Kidney (tissue), 14 donors: ENCODE measurements around the gene PMEPA1. TPM values are rescaled to one million over a fixed set of nuclear protein-coding genes. Genes with fewer than 3 reads are reported as not detected.

Experiments used
- DNase-seq, 5 donors: peaks; one replicate each; pipeline ENCODE4 v3.0.0-alpha.2; 2013 to 2020
- FAIRE-seq: peaks from 2 replicates; lab custom pipeline; 2012; peaks lifted over from hg19 to GRCh38; lab: Jason Lieb, UNC
- H3K27ac ChIP-seq, 2 donors: one replicate each; pipeline ENCODE4 v1.7.0; 2013; ENCODE audit warnings: low read depth in 2 of 2, low read length in 2 of 2, inconsistent platforms in 1 of 2
- H3K27me3 ChIP-seq: one replicate; pipeline ENCODE4 v1.7.1; 2013; ENCODE audit warnings: low read length, inconsistent platforms; ENCODE audit not compliant: control insufficient read depth, insufficient read depth
- H3K36me3 ChIP-seq, 3 donors: one replicate each; pipeline versions ENCODE4 v1.7.0 to v1.7.1; 2013; ENCODE audit warnings: low read length in 3 of 3, control low read depth in 1 of 3, inconsistent platforms in 1 of 3; ENCODE audit not compliant: insufficient read depth in 3 of 3, control insufficient read depth in 2 of 3
- H3K4me1 ChIP-seq, 3 donors: one replicate each; pipeline versions ENCODE4 v1.7.0 to v1.7.1; 2013; ENCODE audit warnings: low read length in 3 of 3, inconsistent platforms in 1 of 3, low read depth in 1 of 3; ENCODE audit not compliant: control insufficient read depth in 2 of 3, insufficient read depth in 2 of 3
- H3K4me3 ChIP-seq, 3 donors: one replicate each; pipeline versions ENCODE4 v1.7.0 to v1.8.1; 2013; ENCODE audit warnings: low read length in 3 of 3, control low read depth in 1 of 3, inconsistent platforms in 1 of 3
- H3K9ac ChIP-seq, 3 donors: one replicate each; pipeline versions ENCODE4 v1.7.0 to v1.7.1; 2013; ENCODE audit warnings: low read length in 3 of 3, control low read depth in 1 of 3, inconsistent platforms in 1 of 3
- H3K9me3 ChIP-seq, 3 donors: one replicate each; pipeline versions ENCODE4 v1.7.0 to v1.7.1; 2013; ENCODE audit warnings: low read length in 3 of 3, control low read depth in 1 of 3, inconsistent platforms in 1 of 3; ENCODE audit not compliant: control insufficient read depth in 2 of 3, insufficient read depth in 1 of 3
- intact Hi-C: fragments of 100-400 bp; cut with DNase I; formaldehyde crosslinking; loops from one replicate; pipeline ENCODE4 v1.11.1; 2022
- polyA plus RNA-seq: library from polyadenylated mRNA; stranded (reverse); fragments of 350-450 nt; fragmentation: Illumina TruSeq; extraction: RNeasy Lipid Tissue Mini Kit (QIAGEN cat#74804); gene quantifications from one replicate; pipeline ENCODE4 v1.2.3, GENCODE V29; 2014; ENCODE audit warnings: low read depth, low replicate concordance; ENCODE audit not compliant: insufficient read depth
- total RNA-seq: library from RNA; stranded (reverse); fragmentation: NEBNext Ultra II Directional; extraction: Animal tissue kit (Norgen Biotek cat#: 25700); gene quantifications from one replicate; pipeline ENCODE4 v1.2.1, GENCODE V29; 2021
- TF ChIP-seq, protein P1 (sequence below): IDR thresholded peaks from 3 replicates; pipeline ENCODE4 v1.5.1; 2012; ENCODE audit warnings: mild to moderate bottlenecking, moderate library complexity, borderline replicate concordance; ENCODE audit not compliant: insufficient read depth; ENCODE audit errors: extremely low read depth
- donor health status: control.
- donor health status: control.
- donor health status: control.
- donor health status: control.
- donor health status: control.
- donor health status: DM: yes; HTN: yes; CAD: no.
- donor health status: Normal renal cell carcinoma (clear cell type).

PMEPA1 gene
- total and polyA plus RNA-seq, 2 donors from 2014 or later = 12.9 to 30.4 TPM

DNA sequence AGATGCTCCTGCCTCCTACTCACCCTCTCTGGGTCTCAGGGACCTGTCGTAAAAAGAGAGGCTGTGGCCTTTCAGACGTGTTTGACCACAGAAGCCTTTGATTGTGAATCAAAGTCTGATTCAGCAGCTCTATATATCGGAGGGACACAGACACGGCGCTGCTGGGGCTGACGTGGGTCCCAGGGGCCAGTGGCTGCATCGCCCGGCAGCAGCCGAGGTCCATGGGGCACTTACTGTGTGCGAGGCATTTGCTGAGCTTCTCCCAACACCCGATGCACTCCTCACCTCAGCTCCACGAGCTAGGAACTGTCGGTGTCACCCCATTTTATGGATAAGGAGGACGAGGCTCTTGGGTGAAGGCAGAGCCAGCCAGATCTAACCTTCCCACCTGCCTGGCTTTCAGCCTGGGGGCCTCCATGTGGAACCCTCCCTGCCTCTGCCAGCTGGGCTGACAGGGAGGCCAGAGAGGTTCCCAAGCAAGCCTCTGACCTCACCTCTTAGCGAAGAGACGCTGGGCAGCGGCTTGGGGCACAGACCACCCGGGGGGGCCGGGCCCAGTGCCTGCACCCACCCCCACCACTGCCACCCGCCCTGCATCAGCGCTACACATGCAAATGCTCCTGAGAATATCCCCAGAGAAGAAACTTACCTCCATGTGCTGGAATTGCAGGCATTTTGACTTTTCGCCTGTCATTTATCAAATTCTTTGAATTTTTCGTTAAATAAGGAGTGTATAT is 19.9 kb downstream of the PMEPA1 start:
- Histone ChIP-seq H3K4me1 (peaks cover 0 to 15% (median 12%) of the 10 kb centered on the region in 3 donors), H3K36me3 (no peaks in the 10 kb centered on the region), H3K9me3 (no peaks in the 10 kb centered on the region), H3K4me3 (no peak overlapping the region), H3K9ac (no peak overlapping the region), H3K27me3 (no peaks in the 10 kb centered on the region), H3K27ac (no peak overlapping the region)
- TF ChIP-seq, protein P1, sequence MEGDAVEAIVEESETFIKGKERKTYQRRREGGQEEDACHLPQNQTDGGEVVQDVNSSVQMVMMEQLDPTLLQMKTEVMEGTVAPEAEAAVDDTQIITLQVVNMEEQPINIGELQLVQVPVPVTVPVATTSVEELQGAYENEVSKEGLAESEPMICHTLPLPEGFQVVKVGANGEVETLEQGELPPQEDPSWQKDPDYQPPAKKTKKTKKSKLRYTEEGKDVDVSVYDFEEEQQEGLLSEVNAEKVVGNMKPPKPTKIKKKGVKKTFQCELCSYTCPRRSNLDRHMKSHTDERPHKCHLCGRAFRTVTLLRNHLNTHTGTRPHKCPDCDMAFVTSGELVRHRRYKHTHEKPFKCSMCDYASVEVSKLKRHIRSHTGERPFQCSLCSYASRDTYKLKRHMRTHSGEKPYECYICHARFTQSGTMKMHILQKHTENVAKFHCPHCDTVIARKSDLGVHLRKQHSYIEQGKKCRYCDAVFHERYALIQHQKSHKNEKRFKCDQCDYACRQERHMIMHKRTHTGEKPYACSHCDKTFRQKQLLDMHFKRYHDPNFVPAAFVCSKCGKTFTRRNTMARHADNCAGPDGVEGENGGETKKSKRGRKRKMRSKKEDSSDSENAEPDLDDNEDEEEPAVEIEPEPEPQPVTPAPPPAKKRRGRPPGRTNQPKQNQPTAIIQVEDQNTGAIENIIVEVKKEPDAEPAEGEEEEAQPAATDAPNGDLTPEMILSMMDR = no peak
- DNase-seq (no peak), FAIRE-seq (no peak)
- intact Hi-C loops = no loop called here

DNA sequence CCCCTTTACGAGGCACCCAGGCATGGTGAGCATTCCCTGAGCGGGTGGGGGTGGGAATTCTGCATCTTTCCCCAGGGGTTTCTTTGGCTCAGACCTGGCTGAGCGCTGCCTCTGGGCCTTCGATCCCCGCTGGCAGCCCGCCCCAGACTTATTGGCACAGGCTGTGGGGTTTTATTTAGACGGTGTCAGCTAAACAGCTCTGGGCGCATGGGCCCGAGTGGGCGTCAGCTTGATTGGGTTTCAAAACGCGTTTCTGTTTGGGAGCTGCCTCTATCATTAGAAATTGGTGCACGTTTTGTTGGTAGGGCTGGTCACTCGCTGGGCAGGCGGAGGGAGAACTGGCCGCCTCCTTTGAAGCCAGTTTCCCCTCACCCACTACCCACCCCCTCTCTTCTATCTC is 21.0 kb downstream of the PMEPA1 start:
- no peak overlapping the region for H3K4me3 ChIP-seq
- no peaks in the 10 kb centered on the region for H3K27me3 ChIP-seq
- no peak overlapping the region for H3K27ac ChIP-seq
- intact Hi-C loops = no loop called here
- H3K9ac ChIP-seq = no peak overlapping the region
- no peak for DNase-seq
- H3K4me1 ChIP-seq = peaks cover 0 to 16% (median 12%) of the 10 kb centered on the region in 3 donors
- no peaks in the 10 kb centered on the region for H3K36me3 ChIP-seq
- no peaks in the 10 kb centered on the region for H3K9me3 ChIP-seq
- no peak for FAIRE-seq
- TF ChIP-seq, protein P1 = no peak

DNA sequence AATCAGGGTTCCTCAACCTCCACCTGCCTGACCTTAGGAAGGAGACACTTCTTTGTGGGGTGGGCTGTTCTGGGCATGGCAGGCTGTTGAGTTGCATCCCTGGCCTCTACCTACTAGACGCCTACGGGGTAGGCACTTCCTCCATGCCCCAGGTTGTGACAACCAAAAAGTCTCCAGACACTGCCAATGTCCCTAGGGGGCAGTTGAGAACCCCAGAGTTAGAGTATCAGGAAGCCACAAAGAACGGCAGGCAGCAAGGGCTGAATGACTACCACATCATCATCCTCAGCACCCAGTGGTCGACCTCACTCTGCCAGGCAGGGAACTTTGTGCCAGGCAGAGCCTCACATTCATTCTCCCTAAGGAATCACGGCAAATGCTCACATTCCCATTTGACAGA is 21.5 kb downstream of the PMEPA1 start:
- no peak for FAIRE-seq
- intact Hi-C loops = no loop called here
- H3K27ac ChIP-seq = no peak overlapping the region

More for the DNA sequence above, 21.5 kb downstream of the PMEPA1 start:
- H3K9ac ChIP-seq = no peak overlapping the region
- peaks cover 0 to 14% (median 12%) of the 10 kb centered on the region in 3 donors for H3K4me1 ChIP-seq
- H3K27me3 ChIP-seq = no peaks in the 10 kb centered on the region
- TF ChIP-seq, protein P1 = no peak
- no peaks in the 10 kb centered on the region for H3K9me3 ChIP-seq
- H3K36me3 ChIP-seq = no peaks in the 10 kb centered on the region
- H3K4me3 ChIP-seq = no peak overlapping the region
- DNase-seq = no peak
